HG02678 (cell line): ENCODE data around the gene TANGO6.

Experiments
- ATAC-seq: cut with Tn5 transposase; IDR thresholded peaks from one replicate; pipeline ENCODE4 v1.9.1; 2021; ENCODE audit warnings: mild to moderate bottlenecking, moderate library complexity; ENCODE audit not compliant: unreplicated experiment

Gene TANGO6

DNA sequence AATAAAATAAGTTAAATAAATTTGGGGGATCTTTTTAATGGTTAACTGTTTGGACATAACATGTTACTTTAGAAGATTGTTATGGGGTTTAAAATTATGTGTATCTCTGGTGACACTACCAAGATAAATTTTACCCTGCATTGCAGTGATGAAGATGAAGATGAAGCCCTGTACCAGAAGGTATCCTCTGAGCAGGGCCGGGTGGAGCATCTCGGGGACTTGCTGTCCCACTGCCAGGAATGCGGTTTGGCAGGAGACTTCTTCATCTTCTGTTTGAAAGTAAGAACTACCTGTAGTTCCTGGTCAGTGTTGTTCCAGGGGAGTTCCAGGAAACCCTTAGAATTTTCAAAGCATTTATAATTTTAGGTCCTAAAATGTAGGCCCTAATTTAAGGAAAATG is 64.0 kb downstream of the TANGO6 start:
- ATAC-seq = no peak

DNA sequence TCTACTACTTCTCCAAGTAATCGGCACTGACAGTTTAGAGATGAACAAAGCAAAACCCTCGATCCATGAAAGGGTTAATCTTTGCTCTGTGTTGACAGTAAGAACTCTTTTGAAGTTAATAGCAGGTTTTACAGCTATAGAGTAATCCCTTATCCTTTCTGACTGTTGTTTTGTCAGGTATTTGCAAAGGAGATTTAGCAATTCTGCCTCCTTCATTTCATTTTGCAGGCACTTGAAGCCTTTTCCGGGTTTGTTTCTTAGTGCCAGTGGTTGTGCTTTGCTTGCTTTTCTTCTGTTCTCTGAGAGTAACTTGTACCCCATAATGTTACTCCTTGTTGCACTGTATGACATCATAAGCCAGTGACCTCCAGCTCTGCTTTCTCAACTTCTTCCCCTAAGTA is 64.5 kb downstream of the TANGO6 start:
- no peak for ATAC-seq

DNA sequence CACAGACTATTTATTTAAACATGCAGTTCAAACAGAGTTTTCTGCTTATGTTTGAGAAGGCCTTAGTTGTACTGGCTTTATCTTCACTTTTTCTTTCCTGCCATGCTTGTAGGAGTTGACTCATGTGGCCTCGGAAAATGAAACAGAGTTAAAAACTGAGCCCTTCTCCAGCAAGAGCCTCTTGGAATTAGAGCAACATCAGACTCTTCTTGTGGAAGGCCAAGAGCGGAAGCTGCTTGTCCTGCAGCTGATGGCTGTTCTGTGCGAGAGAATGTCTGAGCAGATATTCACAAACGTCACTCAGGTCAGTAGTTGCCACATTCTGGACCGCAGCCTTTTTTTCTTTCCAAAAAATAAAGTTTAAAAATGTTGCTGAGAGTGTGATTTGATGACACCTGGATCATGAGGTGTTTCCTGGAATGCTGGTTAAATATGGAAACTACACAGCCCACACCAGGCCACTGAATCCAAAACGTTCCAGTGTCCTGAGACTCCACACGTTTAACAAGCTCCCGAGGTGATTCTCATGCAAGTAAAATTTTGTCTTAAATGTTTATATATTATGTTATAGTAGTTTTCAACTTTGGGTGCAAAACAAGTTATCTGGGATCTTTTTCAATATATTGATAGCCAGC is 65.9 kb downstream of the TANGO6 start:
- no peak for ATAC-seq

DNA sequence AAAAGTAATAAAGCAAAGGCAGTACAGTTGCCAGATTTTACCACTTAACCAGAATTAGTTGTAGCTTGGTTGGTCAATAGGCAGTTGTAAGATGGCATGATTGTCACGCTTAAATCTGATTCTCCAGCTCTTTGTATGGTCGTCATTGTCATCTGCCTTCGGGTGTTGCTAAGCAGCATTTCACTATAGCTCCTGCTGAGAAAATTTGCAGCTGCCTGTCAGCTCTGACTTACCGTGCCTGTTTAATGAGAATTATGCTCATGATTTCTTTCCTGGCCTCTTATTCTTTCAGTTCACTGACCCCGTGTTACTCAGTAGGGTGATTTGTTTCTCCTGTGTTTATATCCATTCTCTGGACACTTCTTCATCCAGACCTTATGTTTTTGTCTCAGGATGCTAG is 66.7 kb downstream of the TANGO6 start:
- no peak for ATAC-seq

DNA sequence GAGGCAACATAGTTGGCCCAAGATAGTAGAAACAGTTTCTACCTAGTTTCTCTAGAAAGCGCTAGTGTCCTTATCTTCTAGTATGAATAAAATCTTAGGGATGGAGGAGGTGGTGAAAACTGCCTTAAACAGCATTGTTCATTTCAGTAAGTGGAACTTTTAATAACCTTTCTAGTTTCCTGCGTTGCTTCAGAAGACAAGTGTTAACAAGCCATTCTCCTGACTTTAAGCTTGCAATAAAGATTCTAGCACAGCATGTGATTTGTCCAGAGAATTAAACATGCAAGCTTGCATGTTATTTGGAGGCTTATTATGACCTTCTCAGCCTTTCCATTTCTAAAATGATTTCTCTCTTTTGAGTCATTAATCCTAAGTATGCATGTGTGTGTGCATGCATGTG is 72.3 kb downstream of the TANGO6 start:
- ATAC-seq = no peak

DNA sequence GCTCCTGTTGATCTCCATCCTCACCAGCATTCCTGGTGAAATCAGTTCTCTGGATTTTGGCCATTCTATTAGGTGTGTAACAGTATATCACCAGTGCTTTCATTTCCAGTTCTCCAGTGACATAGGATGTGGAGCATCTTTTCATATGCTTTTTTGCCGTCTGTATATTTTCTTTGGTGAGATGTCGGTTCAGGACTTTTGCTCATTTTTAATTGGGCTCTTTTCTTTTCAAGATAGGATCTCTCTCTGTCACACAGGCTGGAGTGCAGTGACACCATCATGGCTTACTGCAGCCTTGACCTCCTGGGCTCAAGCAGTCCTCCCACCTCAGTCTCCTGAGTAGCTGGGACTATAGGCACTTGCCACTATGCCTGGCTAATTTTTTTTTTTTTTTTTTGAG is 74.2 kb downstream of the TANGO6 start:
- ATAC-seq = no peak

DNA sequence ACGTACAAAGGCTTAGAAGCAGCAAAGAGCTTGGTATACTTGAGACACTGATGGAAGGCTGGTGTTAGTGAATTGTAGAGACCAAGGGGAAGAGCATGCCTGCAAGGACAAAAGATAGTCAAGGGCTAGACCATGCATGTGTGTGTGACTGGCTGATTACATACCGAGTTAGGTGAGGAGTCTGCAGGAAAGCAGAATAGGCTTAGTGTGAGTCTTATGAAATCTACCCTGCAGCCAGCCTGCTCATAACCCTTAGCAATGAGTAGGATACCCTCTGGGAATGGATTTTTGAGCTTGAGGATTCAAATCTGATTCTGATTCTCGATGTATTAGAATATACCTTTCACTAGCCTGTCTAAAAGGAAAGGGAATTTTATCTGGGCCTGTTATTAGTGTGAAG is 77.0 kb downstream of the TANGO6 start:
- no peak for ATAC-seq

DNA sequence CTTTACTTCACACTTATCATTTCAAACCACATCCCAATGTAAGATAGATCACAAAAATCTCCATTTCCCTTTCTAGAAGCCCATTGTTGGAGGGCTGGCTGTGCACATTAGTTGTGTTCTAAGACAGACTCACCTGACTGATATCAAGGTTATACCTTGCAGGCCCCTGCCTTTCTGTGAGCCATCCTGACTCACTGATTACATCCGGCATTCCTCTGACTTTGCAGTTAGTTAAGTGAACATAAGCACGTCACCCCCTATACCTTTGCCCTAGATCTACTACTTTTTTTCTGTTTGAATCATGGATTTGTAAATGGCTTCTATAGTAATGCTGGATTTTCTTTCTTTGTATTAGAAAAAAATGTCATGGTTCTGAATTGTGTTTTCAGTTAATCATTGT is 78.3 kb downstream of the TANGO6 start:
- ATAC-seq = no peak

DNA sequence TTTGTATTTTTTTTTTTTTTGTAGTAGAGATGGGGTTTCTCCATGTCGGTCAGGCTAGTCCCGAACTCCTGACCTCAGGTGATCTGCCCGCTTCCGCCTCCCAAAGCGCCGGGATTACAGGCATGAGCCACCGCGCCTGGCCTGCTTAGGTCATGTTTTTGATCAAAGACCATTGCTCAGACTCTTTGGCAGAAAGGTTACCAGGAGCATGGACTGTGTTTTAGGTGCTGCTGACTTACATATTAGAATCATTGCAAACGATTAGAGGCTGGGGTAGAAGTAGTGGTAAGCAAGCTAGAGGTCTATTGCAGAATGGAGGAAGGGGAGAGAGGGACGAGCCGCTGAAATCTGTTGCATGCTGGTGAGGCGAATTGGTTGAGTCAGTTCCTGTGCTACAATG is 79.8 kb downstream of the TANGO6 start:
- no peak for ATAC-seq

DNA sequence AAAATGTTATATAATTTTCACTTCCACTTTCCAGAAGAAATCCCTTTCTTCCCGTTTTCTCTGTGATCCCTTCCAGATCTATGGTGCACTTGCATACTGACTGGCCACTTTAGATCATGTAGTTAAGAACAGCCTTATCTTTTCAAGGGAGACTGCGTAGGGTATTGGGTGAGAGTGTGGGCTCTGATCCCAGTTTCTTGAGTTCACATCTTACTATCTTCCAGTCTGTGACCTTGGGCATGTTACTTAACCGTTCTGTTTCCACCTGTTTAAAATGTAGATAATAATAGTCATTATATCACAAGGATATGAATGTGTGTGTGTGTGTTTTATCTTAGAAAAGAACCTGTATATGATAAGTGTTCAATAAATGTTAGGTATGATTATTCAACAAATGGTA is 83.7 kb downstream of the TANGO6 start:
- no peak for ATAC-seq

DNA sequence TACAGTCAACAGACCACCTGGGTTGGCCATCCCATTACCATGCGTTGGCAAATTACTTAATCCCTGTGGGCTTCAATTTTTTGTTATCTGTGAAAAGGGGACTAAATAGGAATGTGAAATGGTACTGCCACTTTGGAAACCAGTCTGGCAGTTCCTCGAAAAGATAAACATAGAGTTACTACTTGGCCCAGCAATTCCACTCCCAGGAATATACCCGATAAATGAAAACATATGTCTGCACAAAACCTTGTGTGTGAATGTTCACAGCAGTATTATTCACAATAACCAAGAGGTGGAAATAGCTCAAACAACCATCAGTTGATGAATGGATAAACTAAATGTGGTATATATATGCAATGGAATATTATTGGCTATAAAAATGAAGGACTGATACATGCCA is 87.9 kb downstream of the TANGO6 start:
- ATAC-seq = no peak

DNA sequence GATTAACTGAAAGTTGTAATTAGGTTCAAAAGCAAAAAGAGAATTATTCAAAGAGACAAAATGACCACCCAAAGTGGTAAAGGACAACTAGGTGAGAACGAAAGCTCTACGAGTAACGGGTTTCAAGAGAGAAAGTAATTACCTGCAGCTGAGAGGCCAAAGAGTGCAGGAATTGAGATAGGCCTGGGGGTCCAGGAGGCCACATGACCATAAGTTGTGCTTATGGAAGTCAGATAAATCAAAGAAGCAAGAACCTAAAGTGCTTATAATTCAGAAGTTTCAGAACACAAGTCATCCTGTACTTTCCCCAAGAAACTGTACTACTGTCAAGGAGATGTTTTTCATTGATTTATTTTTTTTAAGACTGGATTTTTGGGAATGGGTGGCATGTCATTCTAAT is 91.1 kb downstream of the TANGO6 start:
- ATAC-seq = no peak

DNA sequence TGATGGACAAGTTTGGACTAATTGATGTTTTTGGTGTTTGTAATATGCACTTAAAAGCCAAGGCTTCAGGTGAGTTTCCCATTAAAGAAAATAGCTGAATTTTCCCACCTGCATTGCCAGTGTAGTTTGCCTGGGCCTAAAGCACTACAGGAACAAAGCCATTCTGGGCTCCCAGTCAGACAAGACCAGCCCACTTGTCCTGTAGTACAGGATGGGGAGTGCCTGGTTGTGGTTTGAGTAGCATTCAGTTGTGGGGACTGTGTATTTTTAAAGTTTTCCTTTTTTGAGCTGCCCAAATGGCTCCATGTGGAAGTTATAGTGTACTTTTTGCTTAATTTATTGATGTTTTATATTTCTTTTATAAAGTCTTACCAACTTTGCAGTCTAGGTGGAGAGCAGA is 91.7 kb downstream of the TANGO6 start:
- ATAC-seq = no peak

DNA sequence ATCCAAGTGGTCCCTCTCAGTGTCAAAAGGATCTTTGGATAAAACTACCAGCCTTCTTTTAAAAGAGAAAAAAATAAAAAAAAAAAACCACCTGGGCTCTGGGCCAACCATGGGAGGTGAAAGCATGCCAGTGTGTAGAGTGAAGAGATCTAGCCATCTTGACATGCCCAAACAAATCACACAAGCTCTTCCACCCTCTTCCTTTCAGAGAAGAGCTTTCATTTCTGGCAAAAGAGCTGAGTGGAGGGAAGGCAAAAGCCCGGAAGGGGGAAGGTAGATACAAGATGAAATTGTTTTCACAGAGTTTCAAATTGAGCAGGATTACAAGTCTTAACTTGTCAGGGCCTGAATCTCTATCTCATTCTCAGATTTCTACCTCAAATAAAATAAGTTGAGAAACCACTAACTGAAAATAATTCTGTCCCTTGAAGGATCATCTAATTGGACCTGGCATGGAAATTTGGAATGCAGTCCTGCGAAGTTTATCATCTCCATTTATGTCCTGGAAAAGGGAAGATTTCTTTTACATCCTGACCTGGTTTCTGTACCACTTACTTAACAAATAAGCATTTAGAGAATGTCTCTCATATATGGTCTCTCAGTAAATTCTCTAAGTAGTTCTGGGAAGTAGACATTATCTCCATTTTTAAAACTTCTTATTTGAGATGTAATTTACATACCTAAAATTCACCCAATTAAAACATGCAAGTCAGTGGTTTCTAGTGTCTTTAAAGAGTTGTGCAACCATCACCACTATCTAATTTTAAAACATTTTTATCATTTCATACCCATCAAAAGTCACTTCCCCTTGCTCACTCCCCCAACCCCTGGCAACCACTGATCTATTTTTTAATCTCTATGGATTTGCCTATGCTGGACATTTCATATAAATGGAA is 93.7 kb downstream of the TANGO6 start:
- no peak for ATAC-seq

DNA sequence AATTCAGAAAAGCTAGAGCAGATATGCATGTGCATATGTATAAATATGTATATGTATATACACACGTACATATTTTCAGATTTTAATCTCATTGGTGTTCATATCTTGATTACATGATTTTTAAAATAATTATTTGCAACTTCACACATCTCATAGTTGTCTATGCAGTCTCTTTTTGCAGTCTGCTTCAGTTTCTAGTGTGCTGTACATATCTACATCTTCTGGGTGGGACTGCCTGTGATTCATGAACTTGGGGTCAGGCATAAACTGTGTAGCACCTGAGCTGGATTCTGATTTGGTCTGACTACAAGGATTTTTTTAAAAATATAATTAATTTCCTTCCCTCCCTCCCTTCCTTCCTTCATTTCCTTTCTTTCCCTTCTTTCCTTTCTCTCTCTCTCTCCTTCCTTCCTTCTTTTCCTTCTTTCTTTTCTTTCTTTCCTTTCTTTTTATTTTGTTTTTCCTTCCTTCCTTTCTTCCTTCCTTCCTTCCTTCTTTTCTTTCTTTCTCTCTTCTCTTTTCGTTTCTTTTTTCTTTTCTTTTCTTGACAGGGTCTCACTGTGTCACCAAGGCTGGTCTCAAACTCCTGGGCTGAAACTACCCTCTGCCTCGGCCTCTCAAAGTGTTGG is 96.5 kb downstream of the TANGO6 start:
- ATAC-seq = no peak

DNA sequence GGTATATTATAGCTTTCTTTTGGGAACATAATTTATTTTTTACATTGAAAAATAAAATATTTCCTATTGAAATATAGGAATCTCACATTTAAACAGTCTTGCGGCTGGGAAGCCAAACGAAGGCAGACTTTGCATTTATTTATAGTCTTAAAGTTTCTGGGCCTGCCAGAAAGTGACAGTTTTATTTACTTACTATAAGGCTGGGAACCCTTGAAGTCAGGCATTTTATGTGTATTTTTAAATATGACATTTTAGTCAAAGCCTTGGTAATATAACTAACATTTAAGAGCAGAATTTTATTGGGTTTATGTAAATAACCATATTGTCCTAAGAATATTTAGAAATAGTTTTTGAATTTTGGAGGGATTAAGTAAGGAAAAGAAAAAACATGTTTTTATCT is 97.5 kb downstream of the TANGO6 start:
- ATAC-seq = no peak

DNA sequence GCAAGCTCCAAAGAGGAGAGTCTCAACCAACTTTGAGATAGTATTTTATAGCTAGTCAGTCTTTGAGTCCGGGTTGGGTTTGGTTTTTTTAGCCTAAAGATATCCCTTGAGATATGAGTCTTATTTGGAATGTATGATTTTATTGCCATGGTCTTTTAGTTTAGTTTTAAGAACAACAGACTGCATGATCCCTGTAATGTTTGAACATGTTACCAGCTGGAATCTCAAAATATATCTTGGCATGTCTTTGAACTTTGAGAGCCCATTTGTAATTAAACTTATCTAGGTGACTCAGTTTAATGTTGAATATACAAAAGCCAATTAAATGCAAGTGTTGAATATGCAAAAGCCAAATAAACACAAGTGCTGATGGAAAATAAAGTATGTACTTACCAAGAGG is 100.6 kb downstream of the TANGO6 start:
- ATAC-seq = no peak

DNA sequence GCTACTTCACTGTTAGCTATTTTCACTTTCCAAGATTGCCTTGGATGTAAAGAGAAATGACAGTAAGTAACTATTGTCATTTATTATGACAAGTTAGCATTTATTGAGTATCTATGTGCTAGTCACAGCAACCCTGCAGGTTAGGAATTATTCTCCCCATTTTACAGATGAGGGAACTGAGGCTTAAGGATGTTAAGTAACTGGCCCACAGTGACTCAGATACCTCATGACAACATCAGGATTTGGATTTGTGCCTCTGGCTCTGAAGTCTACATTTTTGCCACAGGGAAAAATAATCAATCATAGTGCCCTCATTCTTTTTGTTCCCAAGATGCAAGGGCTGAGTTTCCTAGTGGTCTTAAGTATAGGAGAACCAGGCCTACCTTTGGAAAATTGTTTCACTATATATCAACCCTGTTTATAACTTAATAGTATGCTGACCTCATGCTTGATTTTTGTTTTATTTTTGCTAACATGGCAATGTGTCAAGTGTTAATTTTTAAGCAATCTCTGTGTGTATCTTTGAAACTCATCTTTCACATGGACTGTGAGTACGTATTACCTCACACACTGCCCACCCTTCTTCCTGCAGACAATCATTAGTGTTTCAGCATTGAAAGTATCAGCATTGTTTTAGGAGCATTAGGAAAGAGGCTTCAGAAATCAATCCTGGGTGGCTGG is 105.0 kb downstream of the TANGO6 start:
- ATAC-seq = no peak

DNA sequence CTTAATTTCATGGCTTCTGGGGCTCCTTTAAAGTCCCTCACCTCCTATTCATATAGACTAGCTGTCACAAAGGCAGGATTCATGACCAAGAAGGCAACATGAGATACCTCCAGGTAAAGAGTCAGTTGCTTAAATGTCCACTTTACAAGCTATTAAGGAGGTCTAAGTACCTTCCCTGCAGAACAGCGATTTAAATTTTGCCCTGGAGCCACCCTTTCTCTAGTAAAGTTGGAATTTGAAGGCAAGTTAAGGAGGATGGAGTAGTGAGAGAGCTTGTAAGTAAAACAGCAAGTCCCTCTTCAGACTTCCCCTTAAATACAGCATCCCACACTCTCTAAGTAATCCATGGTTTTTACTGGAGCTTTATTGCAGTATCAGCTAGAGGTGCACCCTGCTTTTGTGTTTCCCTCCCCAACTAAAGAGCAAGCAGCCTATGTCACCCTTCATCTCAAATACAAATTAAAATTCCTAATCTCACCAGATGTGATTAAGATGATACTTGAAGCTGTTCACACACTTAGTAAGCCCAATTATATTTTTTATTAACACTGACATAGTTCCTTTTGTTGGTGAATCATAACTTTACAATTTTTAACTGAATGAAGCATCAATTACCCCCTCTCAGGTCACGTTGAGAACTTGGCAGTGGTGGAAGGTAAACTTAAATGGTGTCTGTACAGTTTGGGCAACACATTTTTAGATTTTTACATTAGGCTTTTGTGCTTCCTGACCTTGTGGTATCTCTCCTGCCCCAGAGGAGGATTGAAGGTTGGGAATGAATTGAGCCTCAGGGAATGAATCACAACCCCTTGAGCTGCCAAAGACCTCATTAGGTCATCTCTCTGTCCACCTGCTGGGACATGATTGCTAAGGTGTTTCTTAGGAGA is 108.9 kb downstream of the TANGO6 start:
- no peak for ATAC-seq

DNA sequence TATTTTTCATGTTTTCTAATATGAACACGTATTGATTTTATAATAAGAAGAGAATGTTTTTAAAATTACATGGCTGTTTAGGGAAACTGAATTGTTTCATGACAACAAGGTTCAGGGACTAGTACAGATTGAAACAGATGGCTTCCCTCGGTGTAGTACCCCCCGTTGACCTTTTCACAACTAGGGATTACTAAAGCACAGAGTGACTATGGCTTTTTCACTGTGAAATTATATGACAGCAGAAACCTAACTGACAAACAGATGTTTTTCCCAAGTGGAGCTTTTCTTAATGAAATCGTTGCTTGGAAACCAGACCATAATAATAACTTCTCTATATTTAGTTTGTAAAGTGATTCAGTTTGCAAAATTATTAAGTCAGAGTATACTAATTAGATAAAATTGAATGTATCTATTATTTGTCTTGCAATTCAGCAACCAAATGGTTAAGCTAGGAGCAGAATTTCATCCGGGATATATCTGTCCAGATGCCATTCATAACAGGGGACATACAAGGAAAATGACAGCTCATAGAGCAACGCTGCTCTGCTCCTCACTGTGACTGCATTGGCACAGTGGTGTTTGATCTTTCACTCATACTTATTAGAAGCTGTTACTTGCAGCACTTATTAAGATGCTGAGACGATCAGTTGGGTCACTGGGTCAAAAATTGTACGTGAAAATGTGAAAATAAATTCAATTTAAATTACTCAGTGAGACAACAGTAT is 111.7 kb downstream of the TANGO6 start:
- no peak for ATAC-seq
